GM18511 (cell line): ENCODE data around the gene MGME1.

Experiments
- ATAC-seq: cut with Tn5 transposase; IDR thresholded peaks from one replicate; pipeline ENCODE4 v1.9.1; 2021; ENCODE audit warnings: mild to moderate bottlenecking, moderate library complexity; ENCODE audit not compliant: unreplicated experiment

Gene MGME1

GRCh38 chr20:17940224-17940971 lies 28.4 kb upstream of the MGME1 start:
- no peak for ATAC-seq

DNA sequence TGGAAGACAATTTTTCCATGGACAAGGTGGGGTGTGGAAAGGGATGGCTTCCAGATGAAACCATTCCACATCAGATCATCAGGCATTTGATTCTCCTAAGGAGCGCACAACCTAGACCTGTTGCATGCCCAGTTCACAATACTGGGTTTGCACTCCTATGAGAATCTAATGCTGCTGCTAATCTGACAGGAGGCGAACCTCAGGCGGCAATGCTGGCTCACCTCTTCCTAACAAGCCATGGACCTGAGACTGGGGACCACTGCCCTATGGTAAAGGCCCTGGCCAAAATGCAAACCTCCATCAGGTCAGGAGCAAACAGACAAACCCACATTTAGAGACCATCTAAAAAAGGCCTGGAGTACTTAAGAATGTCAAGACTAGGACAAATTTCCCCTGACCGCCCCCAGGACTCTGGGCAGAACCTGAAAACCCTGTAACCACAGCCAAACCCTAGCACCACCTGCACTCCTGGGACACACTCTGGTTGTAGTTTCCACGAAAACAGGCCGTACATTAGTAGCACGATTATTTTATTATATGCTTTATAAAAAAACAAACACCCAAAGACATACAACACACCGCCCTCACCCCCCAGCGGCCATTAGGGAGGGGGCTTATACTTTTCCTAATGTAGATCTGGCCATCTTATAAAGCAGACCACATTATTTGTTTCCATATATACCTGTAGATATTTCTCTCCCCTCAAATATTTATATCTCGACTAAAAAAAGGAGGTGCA lies 27.6 kb upstream of the MGME1 start:
- no peak for ATAC-seq

- ATAC-seq = no peak
These were observed 27.0 kb upstream of the MGME1 start for GRCh38 chr20:17941826-17942196.

DNA sequence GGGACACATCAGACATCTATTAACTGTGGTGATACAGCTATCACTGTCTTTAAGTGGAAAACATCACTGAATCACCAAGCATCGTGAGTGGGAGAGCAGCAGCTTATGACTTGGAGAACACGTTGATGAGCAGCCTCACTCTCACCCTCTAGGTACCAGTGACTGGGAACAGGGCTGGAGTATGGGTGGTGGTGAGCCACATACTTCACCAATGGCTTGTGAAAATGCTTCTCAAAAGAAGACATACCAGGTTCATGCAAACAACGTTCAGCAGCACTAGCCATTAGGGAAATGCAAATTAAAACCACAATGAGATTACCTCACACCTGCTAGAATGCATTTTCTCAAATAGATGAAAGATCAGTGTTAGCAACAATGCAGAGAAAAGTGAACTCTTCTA lies 25.5 kb upstream of the MGME1 start:
- peak; percentile 73 for ATAC-seq

GRCh38 chr20:17944854-17945474 lies 23.9 kb upstream of the MGME1 start:
- ATAC-seq = no peak

GRCh38 chr20:17946040-17946439 lies 22.8 kb upstream of the MGME1 start:
- ATAC-seq = no peak

DNA sequence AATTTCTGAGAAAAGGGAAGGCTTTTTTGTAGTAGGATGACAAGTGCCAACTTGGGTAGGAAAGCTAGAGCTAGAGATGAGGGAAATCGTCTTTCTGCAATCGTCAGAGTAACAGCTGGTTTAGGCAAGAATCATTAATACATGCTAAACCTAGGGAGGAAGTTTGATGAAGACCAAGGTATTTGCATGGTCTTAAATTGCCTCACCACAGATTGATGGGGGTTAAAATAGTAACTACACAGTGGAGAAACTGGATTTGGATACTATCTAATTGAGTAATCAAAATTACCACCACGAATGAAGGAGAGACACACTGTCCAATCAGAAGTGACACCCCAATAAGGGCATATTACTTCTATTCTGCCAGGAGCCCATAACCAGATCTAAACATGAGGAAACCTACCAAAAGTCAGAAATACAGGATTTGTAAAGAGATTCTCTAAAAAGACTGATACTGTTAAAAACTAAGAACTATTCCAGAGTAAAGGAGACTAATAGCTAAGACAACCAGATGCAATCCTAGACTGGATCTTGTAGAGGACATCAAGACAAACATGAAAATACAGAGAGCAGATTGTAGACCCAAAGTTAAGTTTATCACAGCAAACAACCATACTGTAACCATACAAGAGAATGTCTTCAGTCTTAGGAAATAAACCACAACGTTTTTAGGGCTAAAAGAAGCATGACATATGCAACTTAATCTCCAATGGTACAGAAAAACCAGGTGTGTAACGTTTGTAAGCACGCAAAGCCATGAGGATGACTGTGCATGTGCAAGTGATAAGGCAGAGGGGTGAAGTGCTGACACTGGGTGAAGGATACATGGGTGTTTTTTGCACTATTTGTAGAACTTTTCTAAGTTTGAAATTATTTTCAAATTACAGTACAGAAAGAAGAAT lies 22.0 kb upstream of the MGME1 start:
- ATAC-seq = peak; percentile 47

- ATAC-seq = no peak
These were observed 21.4 kb upstream of the MGME1 start for GRCh38 chr20:17947474-17947815.

- ATAC-seq = no peak
These were observed 20.4 kb upstream of the MGME1 start for GRCh38 chr20:17948442-17948841.

DNA sequence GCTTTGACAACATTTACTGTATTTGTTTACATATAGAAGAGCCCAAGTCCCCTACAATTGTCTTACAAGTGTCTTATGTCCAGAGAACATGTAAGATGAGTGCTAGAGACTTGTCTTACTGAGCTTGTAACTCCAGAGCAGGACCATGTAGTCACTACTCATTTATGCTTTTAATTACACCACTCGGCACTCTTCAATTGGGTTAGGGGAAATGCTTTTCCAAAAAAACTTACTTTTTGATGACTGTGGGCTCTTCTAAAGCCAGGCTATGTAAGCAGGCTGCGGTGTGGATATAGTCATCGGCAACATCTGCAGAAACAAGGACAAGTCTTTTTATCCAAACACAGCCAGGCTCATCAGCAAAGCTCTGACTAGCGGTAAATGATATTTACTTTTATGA lies 18.9 kb upstream of the MGME1 start:
- ATAC-seq = no peak

DNA sequence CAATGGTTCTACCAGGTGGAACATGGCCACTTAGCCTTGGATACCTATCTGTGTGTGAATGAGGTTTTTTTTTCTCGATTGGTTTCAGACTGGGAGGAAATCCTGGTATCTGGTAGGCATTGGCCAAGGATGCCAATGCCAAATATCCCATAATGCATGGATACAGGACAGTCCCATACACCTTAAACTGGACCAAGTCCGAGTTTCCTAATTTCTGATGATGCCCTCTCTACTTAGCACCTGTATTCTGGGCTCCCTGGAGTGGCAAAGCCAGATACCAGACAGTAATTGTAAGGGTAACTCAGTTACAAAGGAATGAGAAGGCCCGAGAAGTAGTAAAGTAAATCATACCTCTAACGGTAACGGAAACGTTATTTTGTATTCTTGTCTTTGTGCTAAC lies 18.1 kb upstream of the MGME1 start:
- ATAC-seq = no peak

DNA sequence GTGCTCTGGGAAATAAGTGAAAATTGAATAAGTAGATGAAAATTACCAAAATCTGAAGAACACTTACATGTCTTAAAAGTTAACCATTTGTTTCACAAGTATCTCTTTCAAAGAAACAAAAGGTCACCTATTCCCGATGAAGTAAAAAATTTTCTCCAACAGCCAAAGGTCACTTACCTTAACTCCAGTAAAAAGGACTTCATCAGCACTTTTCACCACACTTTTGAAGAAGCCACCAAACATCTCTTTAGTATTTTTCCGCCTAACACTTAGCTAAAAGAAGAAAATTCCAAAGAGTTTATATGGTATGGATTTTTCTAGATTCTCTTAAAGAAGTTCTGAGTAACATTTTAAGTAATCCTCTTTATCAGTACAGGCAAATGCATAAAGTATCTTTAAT lies 17.5 kb upstream of the MGME1 start:
- no peak for ATAC-seq

DNA sequence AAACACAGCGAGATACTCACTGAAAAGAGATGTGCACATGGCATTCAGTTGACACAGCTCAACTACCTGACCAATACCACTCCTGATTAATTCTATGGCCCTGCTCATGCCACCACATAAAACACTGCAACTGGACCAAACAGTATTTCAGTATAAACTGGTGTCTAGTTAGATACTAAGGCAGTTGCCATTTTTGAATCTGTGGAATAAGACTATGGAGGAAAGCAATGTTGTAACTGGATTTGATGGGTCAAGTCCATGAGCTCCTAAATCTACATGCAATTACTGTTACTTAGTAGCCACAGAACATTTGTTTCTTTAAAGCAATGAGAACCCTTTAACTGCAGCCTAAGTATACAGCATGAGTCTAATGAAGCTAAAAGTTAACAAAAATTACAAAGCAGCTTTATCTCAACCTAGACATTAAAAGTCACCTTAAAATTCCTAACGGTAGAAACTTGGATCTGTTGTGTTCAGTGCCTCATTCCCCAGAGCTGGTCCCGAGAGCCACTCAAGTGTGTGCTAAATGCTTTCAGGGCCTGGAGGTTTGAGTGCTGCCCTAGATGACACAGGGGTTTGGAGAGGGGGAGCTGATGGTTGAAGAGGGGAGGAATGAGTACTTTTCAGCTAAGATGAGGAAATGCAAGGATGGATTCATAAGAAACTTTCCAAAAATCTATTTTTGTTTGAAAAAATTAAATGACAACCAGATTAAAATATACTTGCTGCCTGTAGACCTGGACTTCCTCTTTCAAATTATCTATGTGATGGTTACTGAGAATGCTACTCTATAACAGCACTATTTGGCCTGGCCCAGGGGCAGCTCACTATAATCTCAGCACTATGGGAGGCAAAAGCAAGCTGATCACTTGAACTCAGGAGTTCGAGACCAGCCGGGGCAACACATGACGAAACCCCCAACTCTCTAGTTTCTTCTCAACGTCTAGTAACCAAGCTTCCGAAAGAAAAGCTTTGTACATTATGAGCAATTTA lies 15.8 kb upstream of the MGME1 start:
- ATAC-seq = no peak

- ATAC-seq = no peak
These were observed 14.9 kb upstream of the MGME1 start for GRCh38 chr20:17953935-17954334.

DNA sequence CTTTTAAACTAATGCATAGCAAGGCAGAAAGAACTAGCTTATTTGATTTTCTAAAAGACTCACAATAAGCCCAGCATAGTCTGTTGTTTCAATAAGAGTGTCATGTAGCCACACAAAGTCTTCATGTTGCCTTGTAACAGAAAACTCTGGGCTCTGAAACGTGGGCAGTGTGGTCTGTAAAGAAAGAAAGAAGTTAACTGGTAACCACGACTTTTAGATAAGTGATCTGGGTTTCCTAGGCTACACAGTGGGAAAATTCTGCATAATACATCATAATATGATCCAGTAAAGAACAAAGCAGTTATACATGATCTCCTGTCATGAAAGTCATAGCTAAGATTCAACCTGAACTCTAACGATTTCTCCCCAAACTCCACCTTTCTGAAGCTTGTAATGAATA lies 13.5 kb upstream of the MGME1 start:
- ATAC-seq = no peak

GRCh38 chr20:17956099-17956685 lies 12.6 kb upstream of the MGME1 start:
- ATAC-seq = no peak

DNA sequence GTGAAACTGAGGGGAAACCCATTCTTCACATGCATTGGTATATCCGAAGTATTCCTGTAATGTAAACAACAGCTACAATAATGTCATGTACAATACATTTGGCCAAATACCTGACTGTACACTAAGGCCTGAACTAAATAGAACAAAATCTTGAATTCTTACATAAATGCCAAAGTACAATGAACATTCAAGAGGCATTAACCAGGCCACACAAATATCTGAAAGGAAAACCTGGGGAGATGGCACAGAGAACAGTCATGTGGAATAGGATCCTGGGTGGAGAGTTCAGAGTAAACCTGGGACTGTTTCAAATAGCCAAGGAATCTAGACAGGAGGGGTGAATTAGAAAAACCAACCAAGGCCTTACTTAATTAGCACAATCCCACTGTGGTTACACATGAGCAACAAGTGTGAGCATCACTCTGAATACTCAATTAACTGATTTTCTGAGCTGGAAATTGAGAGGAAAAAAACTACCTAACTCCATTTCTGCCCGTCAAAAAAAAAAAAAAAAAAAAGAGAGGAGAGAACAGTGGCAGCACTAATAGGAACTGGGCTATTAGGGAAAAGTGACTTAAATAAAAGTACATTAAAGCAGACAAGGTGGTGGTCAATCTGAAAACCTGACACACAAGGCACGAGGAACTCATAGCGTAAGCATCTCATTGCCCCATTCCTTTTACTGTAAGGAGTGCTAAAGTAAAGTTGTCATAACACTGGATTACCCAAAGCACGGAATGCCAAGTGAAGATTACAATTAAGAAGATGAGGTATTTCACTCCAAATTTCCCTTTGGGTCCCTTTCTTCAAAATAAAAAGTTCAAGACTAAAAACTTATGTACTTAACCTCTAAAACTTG lies 11.1 kb upstream of the MGME1 start:
- no peak for ATAC-seq

- no peak for ATAC-seq
These were observed 10.2 kb upstream of the MGME1 start for GRCh38 chr20:17958373-17959256.
